GM12865 (cell line): Measurements from ENCODE around the gene ZNF148.

ENCODE experiments used
- DNase-seq: peaks from one replicate; pipeline ENCODE4 v3.0.0; 2010; ENCODE audit warnings: low read depth
- H3K4me3 ChIP-seq: 2 replicates; pipeline ENCODE4 v1.5.1; 2011; ENCODE audit warnings: mild to moderate bottlenecking, low read depth, low read length, control low read depth
- TF ChIP-seq, protein P1 (sequence below): IDR thresholded peaks from 2 replicates; pipeline ENCODE4 v1.5.1; 2011; ENCODE audit warnings: low read length, control low read depth, low read depth, inconsistent platforms; ENCODE audit not compliant: insufficient read depth; ENCODE audit errors: missing control alignments

Gene ZNF148

DNA sequence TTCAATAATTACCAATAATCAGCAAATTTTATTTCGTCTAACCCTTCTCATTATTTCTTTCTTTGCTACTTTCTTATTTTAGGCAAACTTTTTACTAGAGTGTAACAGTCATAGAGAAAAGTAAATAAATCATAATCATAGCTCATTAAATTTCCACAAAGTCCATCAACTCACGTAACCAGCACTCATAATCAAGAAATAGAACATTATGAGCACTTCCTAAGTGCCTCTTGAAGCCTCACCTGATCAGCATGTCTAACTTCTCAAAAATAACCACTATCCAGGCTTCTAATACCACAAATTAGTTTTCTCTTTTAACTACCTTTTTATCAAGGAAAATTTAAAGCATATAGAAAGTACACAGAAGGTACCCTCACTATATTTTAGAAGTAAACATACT, 124.2 kb downstream of the ZNF148 start:
- TF ChIP-seq, protein P1, sequence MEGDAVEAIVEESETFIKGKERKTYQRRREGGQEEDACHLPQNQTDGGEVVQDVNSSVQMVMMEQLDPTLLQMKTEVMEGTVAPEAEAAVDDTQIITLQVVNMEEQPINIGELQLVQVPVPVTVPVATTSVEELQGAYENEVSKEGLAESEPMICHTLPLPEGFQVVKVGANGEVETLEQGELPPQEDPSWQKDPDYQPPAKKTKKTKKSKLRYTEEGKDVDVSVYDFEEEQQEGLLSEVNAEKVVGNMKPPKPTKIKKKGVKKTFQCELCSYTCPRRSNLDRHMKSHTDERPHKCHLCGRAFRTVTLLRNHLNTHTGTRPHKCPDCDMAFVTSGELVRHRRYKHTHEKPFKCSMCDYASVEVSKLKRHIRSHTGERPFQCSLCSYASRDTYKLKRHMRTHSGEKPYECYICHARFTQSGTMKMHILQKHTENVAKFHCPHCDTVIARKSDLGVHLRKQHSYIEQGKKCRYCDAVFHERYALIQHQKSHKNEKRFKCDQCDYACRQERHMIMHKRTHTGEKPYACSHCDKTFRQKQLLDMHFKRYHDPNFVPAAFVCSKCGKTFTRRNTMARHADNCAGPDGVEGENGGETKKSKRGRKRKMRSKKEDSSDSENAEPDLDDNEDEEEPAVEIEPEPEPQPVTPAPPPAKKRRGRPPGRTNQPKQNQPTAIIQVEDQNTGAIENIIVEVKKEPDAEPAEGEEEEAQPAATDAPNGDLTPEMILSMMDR, result no peak
- no peak overlapping the region for H3K4me3 ChIP-seq
- DNase-seq, result no peak

DNA sequence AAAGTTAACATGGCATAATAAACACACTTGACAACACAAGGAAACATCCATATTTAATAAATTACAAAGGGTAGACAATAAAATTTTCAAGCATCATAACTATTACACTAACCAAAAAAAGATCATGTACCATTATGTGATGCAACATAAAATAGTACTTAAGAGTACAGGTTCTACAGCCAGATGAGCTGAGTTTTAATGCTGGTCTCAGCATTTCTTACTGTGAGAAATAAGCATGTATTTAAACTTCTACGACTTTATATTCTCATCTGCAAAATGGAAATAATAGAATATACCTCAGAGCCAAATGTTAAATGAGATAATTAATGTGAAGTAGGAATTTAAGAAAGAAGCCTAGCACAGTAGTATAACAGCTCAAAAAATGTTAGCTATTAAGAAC, 128.9 kb downstream of the ZNF148 start:
- DNase-seq, result no peak
- TF ChIP-seq, protein P1, result no peak
- H3K4me3 ChIP-seq, result no peak overlapping the region

DNA sequence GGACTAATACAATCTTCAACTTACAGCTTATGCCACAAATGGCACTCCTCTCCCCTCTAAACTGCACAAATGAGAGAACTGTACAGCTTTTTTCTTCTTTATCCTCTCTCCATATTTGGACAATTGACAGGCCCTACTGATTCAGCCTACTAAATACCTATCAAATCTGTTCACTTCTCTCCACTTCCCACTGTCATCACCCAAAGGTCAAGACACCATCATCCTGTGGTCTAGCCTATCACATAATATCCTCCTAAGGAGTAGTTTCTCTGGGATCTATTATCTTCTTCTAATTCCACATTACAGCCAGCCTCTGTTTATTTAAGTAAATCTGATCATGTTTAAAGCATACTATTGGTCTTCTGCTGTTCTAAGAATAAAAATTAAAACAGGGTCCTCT, 129.6 kb downstream of the ZNF148 start:
- DNase-seq, result no peak
- no peak overlapping the region for H3K4me3 ChIP-seq
- TF ChIP-seq, protein P1, result no peak

DNA sequence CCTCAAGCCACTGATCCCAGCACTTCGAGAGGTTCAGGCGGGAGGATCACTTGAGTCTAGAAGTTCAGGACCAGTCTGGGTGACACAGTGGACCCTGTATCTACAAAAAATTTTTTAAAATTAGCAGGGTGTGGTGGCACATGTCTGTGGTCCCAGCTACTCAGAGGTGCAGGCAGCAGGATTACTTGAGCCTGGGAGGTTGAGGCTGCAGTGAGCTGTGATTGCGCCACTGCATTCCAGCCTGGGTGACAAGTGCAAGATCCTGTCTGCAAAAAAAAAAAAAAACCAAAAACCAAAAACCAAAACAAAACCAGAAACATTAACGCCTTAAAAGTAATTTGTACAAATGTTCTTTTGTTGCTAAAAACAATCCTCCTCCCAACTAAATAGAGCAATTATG, 134.6 kb downstream of the ZNF148 start:
- TF ChIP-seq, protein P1, result no peak
- H3K4me3 ChIP-seq, result no peak overlapping the region
- no peak for DNase-seq

DNA sequence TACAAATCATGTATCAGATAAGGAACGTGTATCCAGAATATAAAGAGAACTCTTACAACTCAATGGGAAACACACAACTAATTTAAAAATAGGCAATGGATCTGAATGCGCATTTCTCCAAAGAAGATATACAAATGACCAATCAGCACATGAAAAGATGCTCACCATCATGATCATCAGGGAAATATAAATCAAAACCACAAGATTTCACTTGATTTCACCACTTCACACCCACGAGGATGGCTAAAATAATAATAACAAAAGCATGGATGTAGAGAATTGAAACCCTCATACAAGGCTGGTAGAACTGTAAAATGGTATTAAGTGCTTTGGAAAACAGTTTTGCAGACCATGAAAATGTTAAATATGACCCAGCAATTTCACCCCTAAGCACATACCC, 135.9 kb downstream of the ZNF148 start:
- DNase-seq, result no peak
- TF ChIP-seq, protein P1, result no peak
- H3K4me3 ChIP-seq, result no peak overlapping the region

DNA sequence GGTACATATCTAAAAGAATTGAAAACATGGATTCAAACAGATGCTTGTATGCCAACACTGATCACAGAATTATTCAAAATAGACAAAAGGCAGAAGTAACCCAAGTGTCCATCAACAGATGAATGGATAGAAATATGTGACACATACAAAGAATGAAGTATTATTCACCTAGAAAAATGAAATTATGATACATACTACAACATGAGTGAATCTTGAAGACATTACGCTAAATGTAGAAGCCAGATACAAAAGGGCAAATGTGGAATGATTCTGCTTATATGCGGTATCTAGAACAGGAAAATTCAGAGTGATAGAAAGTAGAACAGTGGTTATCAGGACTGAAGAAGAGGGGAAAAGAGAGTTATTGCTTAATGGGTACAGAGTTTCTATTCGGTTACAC, 136.4 kb downstream of the ZNF148 start:
- TF ChIP-seq, protein P1, result no peak
- H3K4me3 ChIP-seq, result no peak overlapping the region
- no peak for DNase-seq

DNA sequence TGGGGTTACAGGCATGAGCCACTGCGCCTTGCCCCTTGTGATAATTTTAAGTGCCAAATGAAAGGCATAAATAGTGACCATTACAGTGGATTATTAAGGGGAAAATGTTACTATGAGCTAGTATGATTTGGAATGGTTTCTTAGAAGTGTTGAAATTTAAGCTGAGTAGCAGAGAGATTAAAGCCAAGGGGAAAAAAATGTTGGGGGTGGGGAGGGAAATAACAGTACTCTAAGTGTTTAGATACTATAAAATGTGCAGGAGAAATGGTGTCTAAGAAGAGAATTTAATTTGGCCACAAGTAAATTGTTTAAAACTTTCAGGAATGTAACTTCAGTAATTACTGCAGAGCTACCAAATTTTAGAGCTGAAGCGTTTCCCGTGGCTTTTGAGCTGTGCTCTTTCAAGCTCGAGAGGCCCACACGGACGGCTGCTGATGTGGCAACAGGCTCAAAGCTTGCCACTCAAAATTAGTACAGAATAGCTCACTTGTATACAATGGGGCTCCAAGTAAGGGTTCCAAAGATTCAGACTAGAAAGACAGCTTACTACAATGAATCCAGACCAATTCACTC, 138.7 kb downstream of the ZNF148 start:
- TF ChIP-seq, protein P1, result no peak
- no peak overlapping the region for H3K4me3 ChIP-seq
- no peak for DNase-seq
